ENCODE measurements around the gene POLR1B.
"Not testable (repeated sequence)": the region's sequence is repeated elsewhere in the genome, so short reads cannot be mapped to it uniquely, and the experiment has no call there.

Gene POLR1B

GRCh38 chr2:112600634-112601033, 58.4 kb downstream of the POLR1B start:
- no peak for DNase-seq (ENCODE audit: low read depth in 2 of 2)

- DNase-seq (ENCODE audit: low read depth in 2 of 2): no peak
These were observed 59.5 kb downstream of the POLR1B start for GRCh38 chr2:112601754-112602153.

- DNase-seq (ENCODE audit: low read depth in 2 of 2): no peak
These were observed 60.7 kb downstream of the POLR1B start for GRCh38 chr2:112602917-112603316.

GRCh38 chr2:112603731-112604130, 61.5 kb downstream of the POLR1B start:
- DNase-seq (ENCODE audit: low read depth in 2 of 2): no peak

- no peak for DNase-seq (ENCODE audit: low read depth in 2 of 2)
These were observed 62.7 kb downstream of the POLR1B start for GRCh38 chr2:112604952-112605351.

GRCh38 chr2:112605926-112606325, 63.7 kb downstream of the POLR1B start:
- DNase-seq (ENCODE audit: low read depth in 2 of 2): no peak

- DNase-seq (ENCODE audit: low read depth in 2 of 2): no peak
These were observed 64.3 kb downstream of the POLR1B start for GRCh38 chr2:112606547-112606946.

- no peak for DNase-seq (ENCODE audit: low read depth in 2 of 2)
These were observed 65.6 kb downstream of the POLR1B start for GRCh38 chr2:112607680-112608438.

- DNase-seq (ENCODE audit: low read depth in 2 of 2): not testable (repeated sequence)
These were observed 67.1 kb downstream of the POLR1B start for GRCh38 chr2:112609320-112609719.

GRCh38 chr2:112612283-112612682, 70.0 kb downstream of the POLR1B start:
- DNase-seq (ENCODE audit: low read depth in 2 of 2): not testable (repeated sequence)

GRCh38 chr2:112614201-112614840, 72.1 kb downstream of the POLR1B start:
- DNase-seq (ENCODE audit: low read depth in 2 of 2): no peak

- DNase-seq (ENCODE audit: low read depth in 2 of 2): no peak
These were observed 72.8 kb downstream of the POLR1B start for GRCh38 chr2:112615051-112615450.

- DNase-seq (ENCODE audit: low read depth in 2 of 2): not testable (repeated sequence)
These were observed 73.5 kb downstream of the POLR1B start for GRCh38 chr2:112615798-112616197.

- no peak for DNase-seq (ENCODE audit: low read depth in 2 of 2)
These were observed 76.1 kb downstream of the POLR1B start for GRCh38 chr2:112618383-112618782.

- DNase-seq (ENCODE audit: low read depth in 2 of 2): no peak
These were observed 79.7 kb downstream of the POLR1B start for GRCh38 chr2:112621790-112622527.

- DNase-seq (ENCODE audit: low read depth in 2 of 2): no peak
These were observed 80.2 kb downstream of the POLR1B start for GRCh38 chr2:112622528-112622849.

GRCh38 chr2:112623913-112624777, 81.9 kb downstream of the POLR1B start:
- peak; percentile 73 for DNase-seq (ENCODE audit: low read depth in 2 of 2)

- no peak for DNase-seq (ENCODE audit: low read depth in 2 of 2)
These were observed 83.3 kb downstream of the POLR1B start for GRCh38 chr2:112625474-112626114.

- peak; percentile 31 to 34 for DNase-seq (ENCODE audit: low read depth in 2 of 2)
These were observed 84.4 kb downstream of the POLR1B start for GRCh38 chr2:112626604-112627059.

Measured in stimulated activated CD8-positive, alpha-beta memory T cell treated with anti-CD3 and anti-CD28 coated beads, Interleukin-7, amount 100 ng/mL, for 4 hours (primary cell).